Gastroesophageal sphincter (tissue), 4 donors: ENCODE results near the gene COPZ2. TPM values are rescaled to one million over a fixed set of nuclear protein-coding genes. Genes with fewer than 3 reads are reported as not detected.
"Not testable (repeated sequence)": the region's sequence is repeated elsewhere in the genome, so short reads cannot be mapped to it uniquely, and the experiment has no call there.

Source experiments
- ATAC-seq: fragments of 150-250 bp; one replicate; pipeline ENCODE4 v1.9.1; 2016; ENCODE audit warnings: mild to moderate bottlenecking, moderate library complexity
- H3K27ac ChIP-seq, 4 donors: fragments of 200-600 bp; sonication (generic) in 3 of 4; 1 replicate in 3 of 4; 2 replicates in 1 of 4; pipeline ENCODE4 v1.5.1; 2016 to 2019
- H3K27me3 ChIP-seq: fragments of 200-600 bp; sonication (generic); one replicate; pipeline ENCODE4 v1.5.1; 2019
- H3K36me3 ChIP-seq, 2 donors: fragments of 200-600 bp; sonication (generic); one replicate each; pipeline ENCODE4 v1.5.1; 2019; ENCODE audit warnings: control low read depth in 1 of 2
- H3K4me1 ChIP-seq, 3 donors: fragments of 200-600 bp; sonication (generic); 1 replicate in 2 of 3; 2 replicates in 1 of 3; pipeline ENCODE4 v1.5.1; 2016 to 2019; ENCODE audit warnings: control low read depth in 2 of 3
- H3K4me3 ChIP-seq, 2 donors: fragments of 200-600 bp; sonication (generic); one replicate each; pipeline ENCODE4 v1.5.1; 2019; ENCODE audit warnings: mild to moderate bottlenecking in 1 of 2, moderate library complexity in 1 of 2
- H3K9me3 ChIP-seq, 3 donors: fragments of 200-600 bp; sonication (generic); one replicate each; pipeline ENCODE4 v1.5.1; 2017 to 2019; ENCODE audit warnings: control low read depth in 2 of 3
- CTCF ChIP-seq, 4 experiments: fragments of 200-600 bp in 2 of 4; fragments of 450-650 bp in 2 of 4; sonication (generic) in 1 of 4; IDR thresholded peaks; one replicate each; pipeline ENCODE4 v1.5.1; 2017 to 2019; ENCODE audit warnings: antibody characterized with exemption in 4 of 4, mild to moderate bottlenecking in 2 of 4, moderate library complexity in 2 of 4
- EP300 ChIP-seq: sonication (generic); formaldehyde crosslinking; IDR thresholded peaks from one replicate; pipeline ENCODE4 v1.6.1; 2017; ENCODE audit warnings: antibody characterized with exemption, mild to moderate bottlenecking
- POLR2A ChIP-seq, 2 donors: fragments of 450-650 bp; IDR thresholded peaks; one replicate each; pipeline ENCODE4 v1.6.1; 2017; ENCODE audit warnings: antibody characterized with exemption in 2 of 2, mild to moderate bottlenecking in 2 of 2, moderate library complexity in 1 of 2
- POLR2AphosphoS5 ChIP-seq: sonication (generic); formaldehyde crosslinking; IDR thresholded peaks from one replicate; pipeline ENCODE4 v1.6.1; 2017; ENCODE audit warnings: antibody characterized with exemption
- WGBS, 2 donors: methylation state at CpG; one replicate each; pipeline ENCODE4 v1.1.5; 2018; ENCODE audit warnings: low coverage in 1 of 2; 5-methylcytosine and 5-hydroxymethylcytosine counted together
- total RNA-seq, 4 donors: library from RNA; depleted of rRNA; stranded (reverse); fragments of >200 nt; gene quantifications; one replicate each; pipeline ENCODE4 v1.1.0, GENCODE V29; 2016

The COPZ2 gene
- total RNA-seq, result 10 to 100 TPM; 40.6 to 75.5 (median 49.4) TPM

- ATAC-seq, result peak; percentile 83
- Histone ChIP-seq H3K36me3 (peaks cover 0 to 1% of the 10 kb centered on the region in 2 donors), H3K27me3 (no peaks in the 10 kb centered on the region), H3K4me3 (peak within 1 kb of the TSS; percentile 75 to 76), H3K4me1 (peaks cover 0 to 17% (median 0%) of the 10 kb centered on the region in 3 donors), H3K27ac (peak within 1 kb of the TSS; percentile 64 to 89 (median 87)), H3K9me3 (no peaks in the 10 kb centered on the region)
- WGBS, 2 donors, result 0% methylated on average over 7 of the region's 73 CpGs; no CpG with 5 or more reads in 1 of the 2 donors
- TF ChIP-seq POLR2A (IDR thresholded peaks at IDR 0.05), result no peak
- peak in 3 of 4 experiments; percentile 26 to 67 (median 49) for TF ChIP-seq CTCF (IDR thresholded peaks at IDR 0.05)
- TF ChIP-seq EP300, result no peak
- TF ChIP-seq POLR2AphosphoS5, result peak; percentile 25
These were observed at the start of gene COPZ2 for GRCh38 chr17:48037036-48037837. TSS of gene COPZ2 (minus strand) at chr17:48037797. CDS start at chr17:48037777, 20 bp downstream.

GRCh38 chr17:48084932-48085331 lies 47.3 kb upstream of the COPZ2 start:
- no peak for ATAC-seq
- H3K4me1 ChIP-seq, result peaks cover 0 to 46% (median 8%) of the 10 kb centered on the region in 3 donors
- H3K27ac ChIP-seq, result no peak overlapping the region
- H3K4me3 ChIP-seq, result no peak overlapping the region
- TF ChIP-seq EP300, result no peak
- no peak for TF ChIP-seq POLR2AphosphoS5
- TF ChIP-seq CTCF (IDR thresholded peaks at IDR 0.05), result no peak
- TF ChIP-seq POLR2A (IDR thresholded peaks at IDR 0.05), result no peak
- no peaks in the 10 kb centered on the region for H3K27me3 ChIP-seq
- no peaks in the 10 kb centered on the region for H3K36me3 ChIP-seq
- 29 to 57% methylated on average over 1 to 2 of the region's 2 CpGs for WGBS, 2 donors
- H3K9me3 ChIP-seq, result no peaks in the 10 kb centered on the region

GRCh38 chr17:48081858-48082257 lies 44.3 kb upstream of the COPZ2 start:
- peaks cover 0 to 1% of the 10 kb centered on the region in 2 donors for H3K36me3 ChIP-seq
- H3K4me3 ChIP-seq, result no peak overlapping the region
- no peak overlapping the region for H3K27ac ChIP-seq
- H3K4me1 ChIP-seq, result peaks cover 0 to 39% (median 8%) of the 10 kb centered on the region in 3 donors
- WGBS, 2 donors, result 64 to 80% methylated on average over 2 to 5 of the region's 5 CpGs
- H3K9me3 ChIP-seq, result no peaks in the 10 kb centered on the region
- TF ChIP-seq EP300 (no peak), POLR2A (IDR thresholded peaks at IDR 0.05) (no peak), POLR2AphosphoS5 (no peak), CTCF (IDR thresholded peaks at IDR 0.05) (no peak)
- ATAC-seq, result no peak
- no peaks in the 10 kb centered on the region for H3K27me3 ChIP-seq

- not testable (repeated sequence) for H3K27ac ChIP-seq, H3K27me3 ChIP-seq, ATAC-seq, H3K4me3 ChIP-seq, H3K9me3 ChIP-seq
- WGBS, 2 donors, result 90 to 100% methylated on average over 4 to 8 of the region's 10 CpGs
- peaks cover 0 to 43% of the 10 kb centered on the region in 2 donors for H3K36me3 ChIP-seq
- peaks cover 0 to 15% (median 4%) of the 10 kb centered on the region in 3 donors for H3K4me1 ChIP-seq
These were observed 39.6 kb upstream of the COPZ2 start for GRCh38 chr17:48077152-48077551.

- peak; percentile 82 for ATAC-seq
These were observed 36.9 kb upstream of the COPZ2 start for GRCh38 chr17:48074322-48075081.

GRCh38 chr17:48073566-48074094 lies 36.0 kb upstream of the COPZ2 start:
- H3K4me1 ChIP-seq, result peaks cover 0 to 11% (median 4%) of the 10 kb centered on the region in 3 donors
- H3K27ac ChIP-seq, result peak overlapping the region in 3 of 4 donors; percentile 7 to 54 (median 46)
- ATAC-seq, H3K4me3 ChIP-seq, H3K27me3 ChIP-seq, H3K9me3 ChIP-seq: not testable (repeated sequence)
- 90 to 100% methylated on average over 1 to 5 of the region's 5 CpGs for WGBS, 2 donors
- H3K36me3 ChIP-seq, result peaks cover 0 to 78% of the 10 kb centered on the region in 2 donors

More at GRCh38 chr17:48074322-48075081, 36.9 kb upstream of the COPZ2 start:
- peak; percentile 83 to 93 (median 90) for TF ChIP-seq CTCF (IDR thresholded peaks at IDR 0.05)
- no peak for TF ChIP-seq POLR2A (IDR thresholded peaks at IDR 0.05)
- peak; percentile 60 for TF ChIP-seq POLR2AphosphoS5
- TF ChIP-seq EP300, result no peak
- Histone ChIP-seq H3K27me3 (no peaks in the 10 kb centered on the region), H3K36me3 (peaks cover 0 to 69% of the 10 kb centered on the region in 2 donors), H3K4me3 (no peak overlapping the region), H3K27ac (peak overlapping the region in 3 of 4 donors; percentile 34 to 54 (median 46)), H3K4me1 (peaks cover 0 to 11% (median 4%) of the 10 kb centered on the region in 3 donors), H3K9me3 (no peaks in the 10 kb centered on the region)
- 68 to 73% methylated on average over 6 of the region's 7 CpGs for WGBS, 2 donors

- not testable (repeated sequence) for H3K27me3 ChIP-seq
These were observed 35.2 kb upstream of the COPZ2 start for GRCh38 chr17:48072811-48073210.

More at GRCh38 chr17:48072811-48073210, 35.2 kb upstream of the COPZ2 start:
- not testable (repeated sequence) for H3K4me3 ChIP-seq, ATAC-seq, H3K9me3 ChIP-seq, H3K27ac ChIP-seq
- H3K36me3 ChIP-seq, result peaks cover 0 to 86% of the 10 kb centered on the region in 2 donors
- 86% methylated on average over 4 of the region's 9 CpGs; no CpG with 5 or more reads in 1 of the 2 donors for WGBS, 2 donors
- peaks cover 0 to 18% (median 4%) of the 10 kb centered on the region in 3 donors for H3K4me1 ChIP-seq
